Measurements from ENCODE around the gene CTNNA2.
A peak's percentile ranks its signal among the peaks of the same experiment; 100 is the strongest.

The CTNNA2 gene

GRCh38 chr2:79860228-79861058, 347.6 kb downstream of the CTNNA2 start:
- DNase-seq, result peak in 1 of 2 experiments; percentile 25

- DNase-seq, result no peak
Observed at GRCh38 chr2:79861059-79861374, 348.2 kb downstream of the CTNNA2 start.

- no peak for DNase-seq
Observed at GRCh38 chr2:79862756-79863155, 349.9 kb downstream of the CTNNA2 start.

- DNase-seq, result no peak
Observed at GRCh38 chr2:79872656-79873055, 359.8 kb downstream of the CTNNA2 start.

GRCh38 chr2:79874015-79874414, 361.2 kb downstream of the CTNNA2 start:
- no peak for DNase-seq

GRCh38 chr2:79876430-79876829, 363.6 kb downstream of the CTNNA2 start:
- DNase-seq, result peak in 1 of 2 experiments; percentile 14

- no peak for DNase-seq
Observed at GRCh38 chr2:79882548-79882947, 369.7 kb downstream of the CTNNA2 start.

GRCh38 chr2:79887747-79888374, 375.0 kb downstream of the CTNNA2 start:
- DNase-seq, result peak; percentile 2 to 68

GRCh38 chr2:79892123-79892522, 379.3 kb downstream of the CTNNA2 start:
- no peak for DNase-seq

- no peak for DNase-seq
Observed at GRCh38 chr2:79899196-79899595, 386.3 kb downstream of the CTNNA2 start.

GRCh38 chr2:79901161-79901560, 388.3 kb downstream of the CTNNA2 start:
- DNase-seq, result no peak

GRCh38 chr2:79903222-79904000, 390.6 kb downstream of the CTNNA2 start:
- DNase-seq, result no peak

- no peak for DNase-seq
Observed at GRCh38 chr2:79906139-79906890, 393.5 kb downstream of the CTNNA2 start.

GRCh38 chr2:79909521-79909920, 396.7 kb downstream of the CTNNA2 start:
- no peak for DNase-seq

- DNase-seq, result no peak
Observed at GRCh38 chr2:79910643-79911042, 397.8 kb downstream of the CTNNA2 start.

GRCh38 chr2:79915455-79915854, 402.6 kb downstream of the CTNNA2 start:
- no peak for DNase-seq

- no peak for DNase-seq
Observed at GRCh38 chr2:79916285-79916684, 403.4 kb downstream of the CTNNA2 start.

- no peak for DNase-seq
Observed at GRCh38 chr2:79920512-79921076, 407.7 kb downstream of the CTNNA2 start.

GRCh38 chr2:79929624-79930023, 416.8 kb downstream of the CTNNA2 start:
- DNase-seq, result no peak

GRCh38 chr2:79935046-79935732, 422.3 kb downstream of the CTNNA2 start:
- no peak for DNase-seq

- DNase-seq, result peak; percentile 37 to 38
Observed at GRCh38 chr2:79935771-79936657, 423.2 kb downstream of the CTNNA2 start.

Measured in NCI-H446 (cell line).